Measurements from ENCODE around the gene IFNA2.
"Not testable (repeated sequence)": the region's sequence is repeated elsewhere in the genome, so short reads cannot be mapped to it uniquely, and the experiment has no call there.

Gene IFNA2

GRCh38 chr9:21381448-21382339 is 3.5 kb downstream of the IFNA2 start:
- no peak for DNase-seq (ENCODE audit: low read depth in 2 of 2)

- not testable (repeated sequence) for DNase-seq (ENCODE audit: low read depth in 2 of 2)
Measured at GRCh38 chr9:21371467-21371866, 13.7 kb downstream of the IFNA2 start.

GRCh38 chr9:21367957-21368356 is 17.2 kb downstream of the IFNA2 start, which contains the start of gene IFNA13:
IFNA13 (minus strand) TSS chr9:21368057; CDS start chr9:21368010, 47 bp downstream.
- no peak for DNase-seq (ENCODE audit: low read depth in 2 of 2)

DNA sequence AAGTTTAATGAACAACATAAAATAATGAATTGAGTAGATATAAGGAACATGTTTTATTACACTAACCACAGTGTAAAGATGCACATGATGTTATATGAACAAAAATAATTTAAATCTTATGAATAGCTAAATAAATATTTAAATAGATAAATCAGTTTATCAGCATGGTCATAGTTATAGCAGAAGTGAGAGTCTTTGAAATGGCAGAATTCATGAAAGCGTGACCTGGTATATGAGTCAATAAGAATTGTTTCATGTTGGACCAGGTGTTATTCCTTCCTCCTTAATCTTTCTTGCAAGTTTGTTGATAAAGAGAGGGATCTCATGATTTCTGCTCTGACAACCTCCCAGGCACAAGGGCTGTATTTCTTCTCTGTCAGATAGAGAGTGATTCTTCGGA is 18.0 kb downstream of the IFNA2 start:
- not testable (repeated sequence) for DNase-seq (ENCODE audit: low read depth in 2 of 2)

GRCh38 chr9:21362287-21362686 is 22.9 kb downstream of the IFNA2 start:
- no peak for DNase-seq (ENCODE audit: low read depth in 2 of 2)

DNA sequence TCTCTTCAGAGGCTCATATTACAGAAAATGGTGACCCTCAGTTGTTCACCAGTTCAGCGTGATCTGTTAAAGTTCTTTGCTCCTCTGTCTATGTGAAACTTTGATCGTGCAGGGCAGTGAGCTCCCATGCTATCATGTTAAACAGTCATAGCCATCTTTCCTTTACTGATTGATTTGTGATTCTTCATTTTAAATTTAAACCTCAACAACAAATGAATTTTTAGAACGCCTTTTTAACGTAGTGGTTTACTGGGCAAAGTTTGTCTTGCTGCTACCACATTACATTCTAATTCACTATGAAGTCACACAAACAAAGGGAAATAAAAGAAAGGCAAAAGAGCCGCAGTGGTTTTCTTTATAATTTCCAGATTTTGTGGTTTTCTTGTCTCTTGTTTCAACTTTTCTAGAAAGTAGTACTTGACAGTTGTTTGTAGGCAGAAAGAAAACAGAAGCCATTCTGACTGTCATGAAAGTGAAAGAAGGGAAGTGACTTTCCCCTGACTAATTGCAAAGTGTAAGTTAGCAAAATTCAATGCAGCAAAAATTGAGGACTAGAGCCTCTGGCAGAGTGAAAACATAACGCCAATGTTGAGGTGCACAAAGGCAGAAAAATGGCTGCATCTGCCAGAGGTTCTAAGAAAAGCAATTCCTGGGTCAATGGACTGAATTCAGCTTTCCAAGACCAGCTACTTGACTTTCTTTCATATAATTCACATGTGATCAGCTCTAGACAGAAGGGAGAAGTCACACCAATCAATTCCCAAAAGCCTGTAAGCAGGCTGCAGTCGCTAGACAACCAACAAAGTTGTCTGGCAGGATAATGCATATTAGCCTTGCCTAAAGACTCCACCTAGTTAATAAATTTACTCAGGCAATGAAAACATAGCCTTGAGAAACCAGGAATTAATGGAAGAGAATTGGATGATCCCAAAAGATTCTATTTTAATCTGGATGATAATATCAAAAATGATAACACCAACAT is 27.4 kb downstream of the IFNA2 start:
- DNase-seq (ENCODE audit: low read depth in 2 of 2): no peak

GRCh38 chr9:21350787-21351186 is 34.4 kb downstream of the IFNA2 start, which contains the start of gene IFNA6:
IFNA6 (minus strand) TSS chr9:21350887; CDS start chr9:21350887, 0 bp downstream.
- DNase-seq (ENCODE audit: low read depth in 2 of 2): no peak

DNA sequence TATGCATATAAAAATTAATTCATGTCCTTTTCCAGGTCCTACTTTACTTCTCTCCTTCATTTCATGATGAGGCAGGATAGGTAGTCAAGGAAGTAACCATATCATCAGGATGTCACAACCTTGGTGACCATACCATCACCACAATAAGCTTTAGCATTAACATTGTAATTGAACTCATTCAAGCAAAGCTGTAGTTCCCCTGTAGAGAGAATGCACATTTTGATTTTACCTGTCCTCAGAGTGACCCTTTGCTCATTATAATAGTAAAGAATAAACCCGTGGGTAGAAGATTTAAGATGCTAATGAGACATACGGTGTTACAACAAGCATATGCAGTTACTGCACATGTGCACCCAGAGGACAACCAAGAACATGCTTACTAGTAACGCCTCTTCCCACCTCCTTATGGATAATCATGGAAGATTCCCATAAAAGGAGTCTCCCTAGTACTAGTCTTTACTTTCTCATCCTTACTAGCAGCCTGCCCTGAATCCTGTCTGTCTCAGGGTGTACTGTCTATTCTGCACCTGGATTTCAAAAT is 36.7 kb downstream of the IFNA2 start:
- no peak for DNase-seq (ENCODE audit: low read depth in 2 of 2)

DNA sequence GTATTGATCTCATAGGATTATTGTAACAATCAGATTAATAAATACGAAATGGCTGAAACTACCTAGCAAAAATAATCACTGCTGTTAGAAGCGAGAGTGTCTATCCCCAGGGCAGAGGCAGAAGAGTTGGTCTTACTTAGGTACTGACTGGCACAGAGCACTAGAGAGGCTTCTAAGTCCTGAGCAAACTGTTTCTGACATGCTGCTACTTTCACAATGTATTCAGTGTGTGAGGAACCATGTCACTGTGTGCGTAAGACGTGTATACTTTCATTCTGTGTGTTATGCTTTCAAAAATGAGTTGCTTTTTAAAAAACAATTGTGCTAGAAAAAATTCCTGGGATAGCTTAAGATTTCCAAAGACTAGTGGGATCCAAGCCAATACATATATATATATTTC is 44.5 kb downstream of the IFNA2 start:
- DNase-seq (ENCODE audit: low read depth in 2 of 2): no peak

DNA sequence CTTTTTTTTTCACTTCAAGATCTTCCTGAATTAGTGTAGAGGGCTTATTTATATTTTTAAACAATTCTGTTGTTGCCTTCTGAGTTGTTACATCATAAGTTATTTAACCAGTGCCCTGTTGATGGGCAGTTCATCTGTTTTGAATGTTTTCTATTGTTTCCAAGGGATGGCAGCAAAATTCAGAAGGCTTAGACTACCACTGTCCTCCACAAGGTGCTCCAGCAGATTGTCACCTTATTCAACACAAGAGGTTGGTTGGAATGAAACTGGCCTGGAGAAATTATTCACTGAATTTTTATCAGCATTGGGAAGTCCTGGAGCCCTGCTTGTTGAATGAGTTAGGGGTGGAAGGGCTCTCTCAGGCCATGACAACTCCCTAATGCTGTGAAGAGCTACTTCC is 48.7 kb downstream of the IFNA2 start:
- no peak for DNase-seq (ENCODE audit: low read depth in 2 of 2)

DNA sequence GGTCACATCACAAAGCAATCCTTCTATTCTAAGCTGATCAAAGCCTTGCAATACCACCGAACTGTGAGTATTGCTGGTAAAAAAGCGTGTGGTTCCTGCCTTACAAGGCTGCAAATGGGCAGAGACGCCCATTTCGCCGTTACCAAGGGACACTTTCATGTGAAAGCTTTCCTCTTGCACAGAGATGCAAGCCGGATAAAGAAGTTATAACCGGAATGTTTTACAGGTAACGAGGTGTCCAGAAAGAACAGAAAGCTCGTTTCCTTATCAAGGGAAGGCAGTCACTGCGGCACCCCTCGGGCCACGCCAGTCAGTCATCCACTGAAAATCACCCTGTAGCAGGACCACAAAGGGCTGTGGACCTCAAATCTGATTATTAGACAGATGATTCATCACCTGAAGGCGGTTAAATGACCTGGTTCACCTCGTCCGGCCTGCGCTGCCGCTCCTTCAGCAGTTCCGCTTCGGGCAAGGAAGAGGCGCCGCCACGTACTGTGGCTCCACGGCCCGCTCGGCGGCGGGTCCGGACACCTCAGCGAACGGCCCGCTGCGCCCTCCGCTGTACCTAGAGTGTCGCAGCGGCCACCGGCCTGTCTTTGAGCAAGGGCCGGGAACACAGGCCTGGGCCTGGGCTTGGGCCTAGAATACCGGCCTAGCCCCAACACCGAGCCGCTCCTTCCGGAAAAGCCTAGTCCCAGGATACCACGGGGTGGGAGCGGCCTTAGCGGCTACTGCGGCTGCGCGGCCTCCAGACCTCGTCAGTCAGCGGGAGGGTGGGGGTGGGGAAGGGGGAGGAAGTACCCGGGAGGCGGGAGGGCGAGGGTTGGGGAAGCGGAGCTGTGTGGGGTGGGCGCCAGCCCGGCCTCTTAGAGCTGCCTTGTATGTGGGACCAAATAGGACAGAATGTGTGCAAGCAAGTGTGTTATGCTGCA is 50.2 kb downstream of the IFNA2 start, which contains the start of gene KLHL9:
Gene KLHL9 (minus strand): TSS at position 704 of the 932 bp plus-strand sequence. CDS start 545 bp downstream, at position 159.
- DNase-seq (ENCODE audit: low read depth in 2 of 2): peak; percentile 73 to 77

Data from activated CD8-positive, alpha-beta memory T cell treated with anti-CD3 and anti-CD28 coated beads for 4 hours (primary cell).